GM18873 (cell line): ENCODE data around the gene RBM33.

ENCODE experiments used
- ATAC-seq: cut with Tn5 transposase; IDR thresholded peaks from one replicate; pipeline ENCODE4 v1.9.1; 2021; ENCODE audit warnings: mild to moderate bottlenecking, moderate library complexity, moderate number of reproducible peaks; ENCODE audit not compliant: unreplicated experiment, low FRiP score

The RBM33 gene

GRCh38 chr7:155660059-155660757, 15.7 kb downstream of the RBM33 start:
- ATAC-seq: peak; percentile 65

- peak; percentile 49 for ATAC-seq
Observed at GRCh38 chr7:155660758-155661093, 16.3 kb downstream of the RBM33 start.

- ATAC-seq: no peak
Observed at GRCh38 chr7:155662343-155663043, 18.0 kb downstream of the RBM33 start.

DNA sequence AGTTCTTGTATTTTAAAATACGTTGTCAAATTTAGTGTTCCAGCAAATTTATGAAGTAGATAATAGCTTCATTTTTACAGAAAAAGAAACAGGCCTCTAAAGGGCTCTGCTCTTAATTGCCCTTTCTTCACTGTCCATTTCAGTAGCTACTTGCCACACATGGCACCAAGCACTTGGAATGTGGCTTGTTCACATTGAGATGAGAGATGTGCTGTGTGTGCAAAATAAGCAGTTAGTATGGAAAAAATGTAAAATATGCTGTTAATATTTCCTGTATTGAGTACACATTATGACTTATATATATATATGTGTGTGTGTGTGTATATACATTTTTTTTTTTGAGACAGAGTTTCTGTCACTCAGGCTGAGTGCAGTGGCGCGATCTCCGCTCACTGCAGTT, 19.5 kb downstream of the RBM33 start:
- no peak for ATAC-seq

- ATAC-seq: no peak
Observed at GRCh38 chr7:155665079-155665956, 20.9 kb downstream of the RBM33 start.

GRCh38 chr7:155665957-155666287, 21.5 kb downstream of the RBM33 start:
- no peak for ATAC-seq

DNA sequence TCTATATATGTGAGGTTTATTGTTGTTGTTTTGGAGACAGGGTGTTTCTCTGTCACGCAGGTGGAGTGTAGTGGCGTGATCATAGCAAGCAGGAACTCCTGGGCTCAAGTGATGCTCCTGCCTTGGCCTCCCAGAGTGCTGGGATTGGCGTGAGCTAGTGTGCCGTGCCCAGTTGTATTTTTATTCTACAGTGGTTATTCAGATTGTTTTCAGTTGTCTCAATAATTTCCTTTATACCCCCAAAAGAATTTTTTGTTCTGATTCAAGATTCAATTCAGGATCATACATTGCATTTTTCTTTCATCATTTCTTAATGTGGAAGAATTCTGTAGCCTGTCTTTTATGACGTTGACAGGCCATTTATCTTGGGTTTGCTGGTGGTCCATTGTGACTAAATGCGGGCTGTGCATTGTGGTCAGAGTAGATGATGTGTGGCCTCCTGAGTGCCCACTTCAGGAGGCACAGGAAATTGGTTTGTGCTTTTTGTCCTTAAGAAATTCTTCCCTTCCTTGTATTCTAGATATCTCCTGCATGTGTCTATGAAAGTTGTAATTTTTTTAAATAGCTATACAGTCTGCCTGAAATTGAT, 22.9 kb downstream of the RBM33 start:
- ATAC-seq: no peak

GRCh38 chr7:155669717-155670505, 25.4 kb downstream of the RBM33 start:
- ATAC-seq: no peak

DNA sequence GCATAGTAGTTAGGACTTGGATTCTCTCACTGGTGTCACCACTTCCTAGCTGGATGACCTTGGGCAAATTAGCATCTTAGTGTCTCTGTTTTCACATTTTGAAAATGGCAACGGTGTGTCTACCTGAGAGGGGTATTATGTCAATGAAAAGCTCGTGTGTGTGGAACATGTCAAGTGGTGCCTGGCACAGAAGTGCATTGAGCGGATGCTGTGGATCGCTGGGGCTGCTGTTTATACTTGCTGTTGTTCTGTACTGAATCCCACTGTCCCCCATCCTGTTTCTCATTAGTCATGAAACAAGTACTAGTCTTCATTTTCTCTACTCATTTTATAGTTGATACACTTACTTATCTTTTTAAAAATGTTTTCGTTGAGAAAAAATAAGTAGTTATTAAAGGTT, 26.1 kb downstream of the RBM33 start:
- no peak for ATAC-seq

DNA sequence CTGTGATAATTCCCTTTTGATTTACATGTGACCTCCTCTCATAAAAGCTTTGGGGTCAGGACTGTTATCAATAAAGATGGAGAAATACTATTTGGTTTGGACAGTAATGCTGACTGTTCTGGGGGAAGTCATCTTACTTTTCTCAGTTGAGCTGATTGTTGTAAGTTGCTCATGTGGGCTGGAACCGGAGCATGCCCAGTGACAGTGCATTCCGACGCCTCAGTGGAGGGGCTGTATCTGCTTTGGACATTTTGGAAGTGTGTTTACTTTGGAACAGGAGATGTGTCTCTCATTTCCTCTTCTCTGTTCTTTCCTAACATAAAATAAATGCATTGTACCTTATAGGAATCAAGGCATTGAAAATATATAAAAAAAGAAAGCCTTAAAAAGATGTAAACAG, 30.1 kb downstream of the RBM33 start:
- no peak for ATAC-seq

DNA sequence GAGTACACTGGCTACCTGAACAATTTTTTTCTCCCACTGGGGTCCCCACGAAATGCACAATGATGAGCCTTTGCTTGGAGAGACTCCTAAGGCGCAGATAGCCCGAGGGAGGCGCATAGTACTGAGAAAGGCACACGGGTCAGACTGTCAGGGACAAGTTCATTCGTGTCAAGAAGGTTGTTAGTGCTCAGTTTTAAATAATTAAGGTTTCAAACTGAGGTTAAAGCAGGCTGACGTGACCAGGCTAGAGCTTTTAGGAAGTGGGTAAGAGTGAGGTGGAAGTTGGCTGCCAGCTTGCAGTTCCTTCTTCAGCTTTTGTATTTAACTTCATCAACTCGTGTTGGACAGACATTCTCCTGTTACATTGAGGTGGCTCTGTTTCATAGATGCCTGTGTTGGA, 31.6 kb downstream of the RBM33 start:
- no peak for ATAC-seq

- ATAC-seq: no peak
Observed at GRCh38 chr7:155677688-155678087, 33.2 kb downstream of the RBM33 start.

- no peak for ATAC-seq
Observed at GRCh38 chr7:155680124-155680523, 35.7 kb downstream of the RBM33 start.

- no peak for ATAC-seq
Observed at GRCh38 chr7:155680864-155681263, 36.4 kb downstream of the RBM33 start.

DNA sequence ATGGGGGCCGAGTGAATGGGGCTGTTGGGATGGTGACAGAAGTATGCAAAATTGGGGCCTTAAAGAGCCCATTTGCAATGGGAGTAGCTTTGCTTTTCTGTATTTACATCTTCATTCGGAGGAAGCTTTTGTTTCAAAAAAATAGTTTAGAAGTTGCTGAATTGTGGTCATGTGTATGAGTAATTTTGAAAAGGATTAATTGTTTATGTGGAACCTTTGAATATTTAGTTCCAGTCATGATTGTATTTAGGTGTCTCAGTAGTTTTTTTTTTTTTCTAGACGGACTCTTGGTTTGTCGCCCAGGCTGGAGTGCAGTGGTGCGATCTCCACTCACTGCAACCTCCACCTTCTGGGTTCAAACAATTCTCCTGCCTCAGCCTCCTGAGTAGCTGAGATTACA, 37.2 kb downstream of the RBM33 start:
- no peak for ATAC-seq

GRCh38 chr7:155682484-155682883, 38.0 kb downstream of the RBM33 start:
- no peak for ATAC-seq

- ATAC-seq: no peak
Observed at GRCh38 chr7:155683098-155683497, 38.6 kb downstream of the RBM33 start.

DNA sequence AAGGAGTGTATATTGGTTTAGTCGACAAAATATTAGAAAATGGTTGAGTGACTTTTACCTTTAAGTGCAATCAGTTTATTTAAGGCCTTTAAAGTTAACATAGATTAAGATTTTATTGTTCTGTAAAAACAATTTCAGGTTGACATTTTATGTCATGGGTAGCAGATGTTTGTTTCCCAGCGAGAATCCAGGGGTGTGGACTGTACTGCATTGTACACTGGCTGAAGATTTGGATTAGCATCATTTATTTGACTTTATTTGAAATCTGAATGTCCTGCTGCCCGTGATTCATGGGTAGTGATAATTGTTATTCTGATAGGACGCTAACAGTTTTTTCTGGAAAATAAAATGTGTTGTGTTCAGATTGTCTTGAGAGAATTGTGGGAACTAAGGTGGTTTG, 39.3 kb downstream of the RBM33 start:
- no peak for ATAC-seq

DNA sequence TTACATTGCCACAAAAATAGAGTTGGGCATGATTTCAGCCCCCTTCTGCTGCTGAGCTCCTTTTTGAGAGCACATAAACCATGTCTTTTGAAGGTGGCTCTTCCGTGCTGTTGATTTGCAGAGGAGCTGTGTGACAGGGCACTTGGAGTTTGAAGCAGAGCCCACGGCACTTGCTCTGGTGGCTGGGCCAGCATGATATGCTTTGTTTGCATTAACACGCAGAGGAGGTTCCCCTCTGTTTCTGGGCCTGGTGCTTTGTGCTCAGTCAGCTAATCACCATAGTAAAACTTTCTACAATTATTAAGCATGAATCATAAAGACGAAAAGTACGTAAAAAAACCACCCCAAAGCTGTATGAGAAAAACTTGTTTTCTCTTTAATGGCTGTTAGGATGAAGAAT, 40.1 kb downstream of the RBM33 start:
- no peak for ATAC-seq

DNA sequence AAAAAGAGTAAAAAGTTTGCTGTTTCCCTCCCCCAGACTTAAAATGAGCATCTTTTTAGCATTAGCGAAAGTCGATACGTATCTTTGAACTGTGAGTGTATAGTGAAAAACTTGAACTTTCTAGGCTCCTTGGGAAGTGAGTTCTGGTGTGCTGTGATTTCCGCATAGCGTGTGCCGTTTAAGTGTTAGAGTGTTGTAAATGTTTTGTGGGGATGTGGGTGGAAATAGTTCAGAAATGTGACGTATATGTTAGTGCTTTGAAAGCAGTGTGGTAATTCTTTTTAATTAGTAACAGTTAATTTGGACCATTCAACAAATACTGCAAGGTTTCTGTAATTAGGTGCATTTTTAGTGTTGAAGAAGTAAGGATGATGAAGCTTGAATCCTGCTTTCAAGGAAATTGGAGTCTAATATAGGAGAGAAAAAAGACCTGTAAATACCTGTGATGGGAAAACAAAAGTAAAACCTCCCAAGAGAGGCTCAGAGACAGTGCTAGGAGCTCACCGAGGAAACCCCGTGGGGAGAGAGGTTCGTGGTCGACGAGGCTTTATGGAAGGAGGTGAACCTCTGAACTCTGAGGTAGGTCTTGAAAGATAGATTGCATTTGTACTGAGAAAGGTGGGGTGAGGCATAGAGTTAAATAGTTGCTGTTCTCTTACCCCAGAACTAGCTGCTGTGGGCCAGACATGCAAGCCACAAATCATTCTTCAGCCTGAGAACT, 40.8 kb downstream of the RBM33 start:
- no peak for ATAC-seq
